Spleen (tissue), 11 donors: ENCODE measurements around the gene ZNF618. TPM values are rescaled to one million over a fixed set of nuclear protein-coding genes. Genes with fewer than 3 reads are reported as not detected.

Experiments used
- DNase-seq: peaks from one replicate; pipeline ENCODE4 v3.0.0-alpha.2; 2020
- H3K27ac ChIP-seq, 8 donors: fragments of 200-600 bp; sonication (generic) in 7 of 8; 1 replicate in 4 of 8; 2 replicates in 4 of 8; pipeline versions ENCODE4 v1.5.0 to v1.8.0; 2016 to 2021; ENCODE audit warnings: inconsistent platforms in 4 of 8, mild to moderate bottlenecking in 4 of 8, moderate library complexity in 1 of 8
- H3K27me3 ChIP-seq, 7 donors: fragments of 200-600 bp; sonication (generic) in 6 of 7; replicated peaks in 1 of 7; 1 replicate in 4 of 7; 2 replicates in 3 of 7; pipeline versions ENCODE4 v1.5.0 to v1.8.0; 2016 to 2021; ENCODE audit warnings: inconsistent platforms in 3 of 7, mild to moderate bottlenecking in 1 of 7
- H3K36me3 ChIP-seq, 6 donors: fragments of 200-600 bp; sonication (generic) in 5 of 6; 1 replicate in 4 of 6; 2 replicates in 2 of 6; pipeline versions ENCODE4 v1.5.0 to v1.8.0; 2016 to 2021; ENCODE audit warnings: inconsistent platforms in 2 of 6
- H3K4me1 ChIP-seq, 6 donors: fragments of 200-600 bp; sonication (generic) in 5 of 6; 1 replicate in 3 of 6; 2 replicates in 3 of 6; pipeline versions ENCODE4 v1.5.0 to v1.8.0; 2016 to 2021; ENCODE audit warnings: inconsistent platforms in 3 of 6
- H3K4me3 ChIP-seq, 8 donors: fragments of 200-600 bp; sonication (generic) in 7 of 8; 1 replicate in 4 of 8; 2 replicates in 4 of 8; pipeline versions ENCODE4 v1.5.0 to v1.8.0; 2016 to 2021; ENCODE audit warnings: inconsistent platforms in 4 of 8, mild to moderate bottlenecking in 4 of 8, moderate library complexity in 2 of 8
- H3K9me3 ChIP-seq, 8 donors: fragments of 200-600 bp; sonication (generic) in 7 of 8; 1 replicate in 4 of 8; 2 replicates in 4 of 8; pipeline versions ENCODE4 v1.5.0 to v1.8.0; 2016 to 2021; ENCODE audit warnings: inconsistent platforms in 4 of 8
- CTCF ChIP-seq, 11 experiments: fragments of 200-600 bp in 7 of 11; fragments of 450-650 bp in 4 of 11; sonication (generic) in 4 of 11; IDR thresholded peaks in 8 of 11; conservative IDR thresholded peaks in 3 of 11; 1 replicate in 7 of 11; 2 replicates in 4 of 11; pipeline versions ENCODE4 v1.4.0 to v1.8.0; 2016 to 2021; ENCODE audit warnings: antibody characterized with exemption in 11 of 11, inconsistent platforms in 4 of 11, mild to moderate bottlenecking in 1 of 11
- POLR2A ChIP-seq, 3 donors: fragments of 450-650 bp; IDR thresholded peaks; one replicate each; pipeline ENCODE4 v1.5.1; 2017; ENCODE audit warnings: antibody characterized with exemption in 3 of 3, mild to moderate bottlenecking in 1 of 3
- POLR2AphosphoS5 ChIP-seq, 3 donors: sonication (generic); formaldehyde crosslinking; IDR thresholded peaks; one replicate each; pipeline ENCODE4 v1.5.1; 2017; ENCODE audit warnings: antibody characterized with exemption in 3 of 3
- WGBS, 5 donors: extraction: QIAGEN DNeasy Blood & Tissue Kit in 3 of 5; methylation state at CpG; one replicate each; pipeline versions ENCODE4 v1.1.5 to v1.1.7; 2013 to 2018; 5-methylcytosine and 5-hydroxymethylcytosine counted together
- intact Hi-C: fragments of 100-400 bp; cut with DNase I; formaldehyde crosslinking; loops from one replicate; pipeline ENCODE4 v1.15.0; 2023; ENCODE audit warnings: low total_unique reads
- polyA plus RNA-seq, 3 donors: library from polyadenylated mRNA; stranded (reverse); fragments of 200-250 nt; gene quantifications; one replicate each; pipeline ENCODE4 v1.2.1, GENCODE V29; 2013
- total RNA-seq, 7 donors: library from RNA; depleted of rRNA in 3 of 7; stranded (reverse); fragments of >200 nt in 3 of 7; fragmentation: NEBNext Ultra II Directional in 4 of 7; extraction: Animal tissue kit (Norgen Biotek cat#: 25700) in 4 of 7; gene quantifications; one replicate each; pipeline versions ENCODE4 v1.1.0 to v1.2.1, GENCODE V29; 2016 to 2021
- donor health status: healthy with polysubstance abuse.
- donor health status: DM: no; HTN: no; CAD: no; lungs with moderate emphysema.
- donor health status: DM: no; HTN: no; CAD: no.
- donor health status: Bipolar disorder and iron deficiency.
- donor health status: healthy.
- donor health status: DM: no; HTN: no; CAD: no.
- donor health status: DM: yes; HTN: yes; CAD: no.

The ZNF618 gene
- total and polyA plus RNA-seq, 10 donors: 0.58 to 14.8 (median 8.4) TPM

GRCh38 chr9:113886466-113886865 is 10.4 kb downstream of the ZNF618 start:
- TF ChIP-seq POLR2A (IDR thresholded peaks at IDR 0.05): no peak
- no peak for TF ChIP-seq POLR2AphosphoS5 (IDR thresholded peaks at IDR 0.05)
- TF ChIP-seq CTCF (IDR thresholded peaks at IDR 0.05 in 8 of 11, conservative IDR thresholded peaks at IDR 0.05 in 3 of 11): no peak
- no peak for DNase-seq
- intact Hi-C loops: loop anchor here (10.0 kb wide), 1 partner anchor 108 kb away; no protein-coding TSS in a partner anchor
- Histone ChIP-seq H3K9me3 (peaks cover 0 to 16% (median 12%) of the 10 kb centered on the region in 8 donors), H3K36me3 (peaks cover 0 to 5% (median 0%) of the 10 kb centered on the region in 6 donors), H3K27me3 (no peaks in the 10 kb centered on the region), H3K4me1 (peaks cover 6 to 43% (median 28%) of the 10 kb centered on the region in 6 donors), H3K4me3 (peak overlapping the region in 7 of 8 donors; percentile 10 to 54 (median 17)), H3K27ac (peak overlapping the region; percentile 36 to 78 (median 63))
- 0 to 4% (median 0%) methylated on average over 1 of the region's 1 CpG for WGBS, 5 donors

GRCh38 chr9:113886933-113887332 is 10.8 kb downstream of the ZNF618 start:
- Histone ChIP-seq H3K4me1 (peaks cover 6 to 38% (median 28%) of the 10 kb centered on the region in 6 donors), H3K27me3 (no peaks in the 10 kb centered on the region), H3K36me3 (peaks cover 0 to 5% (median 0%) of the 10 kb centered on the region in 6 donors), H3K9me3 (peaks cover 0 to 17% (median 12%) of the 10 kb centered on the region in 8 donors), H3K27ac (peak overlapping the region in 7 of 8 donors; percentile 55 to 78 (median 64)), H3K4me3 (peak overlapping the region in 2 of 8 donors; percentile 34 to 54)
- TF ChIP-seq CTCF (IDR thresholded peaks at IDR 0.05 in 8 of 11, conservative IDR thresholded peaks at IDR 0.05 in 3 of 11): no peak
- TF ChIP-seq POLR2AphosphoS5 (IDR thresholded peaks at IDR 0.05): no peak
- TF ChIP-seq POLR2A (IDR thresholded peaks at IDR 0.05): no peak
- 20 to 32% (median 26%) methylated on average over 2 of the region's 2 CpGs for WGBS, 5 donors
- intact Hi-C loops: loop anchor here (10.0 kb wide), 1 partner anchor 108 kb away; no protein-coding TSS in a partner anchor
- no peak for DNase-seq

- H3K4me3 ChIP-seq: no peak overlapping the region
- no peaks in the 10 kb centered on the region for H3K27me3 ChIP-seq
- peaks cover 0 to 17% (median 12%) of the 10 kb centered on the region in 8 donors for H3K9me3 ChIP-seq
- TF ChIP-seq CTCF (IDR thresholded peaks at IDR 0.05 in 8 of 11, conservative IDR thresholded peaks at IDR 0.05 in 3 of 11) (no peak), POLR2A (IDR thresholded peaks at IDR 0.05) (no peak), POLR2AphosphoS5 (IDR thresholded peaks at IDR 0.05) (no peak)
- peaks cover 0 to 5% (median 0%) of the 10 kb centered on the region in 6 donors for H3K36me3 ChIP-seq
- H3K4me1 ChIP-seq: peaks cover 6 to 37% (median 28%) of the 10 kb centered on the region in 6 donors
- intact Hi-C loops: loop anchor here (10.0 kb wide), 1 partner anchor 107 kb away; no protein-coding TSS in a partner anchor
- 53 to 71% (median 66%) methylated on average over 5 of the region's 5 CpGs for WGBS, 5 donors
- peak overlapping the region in 7 of 8 donors; percentile 51 to 78 (median 64) for H3K27ac ChIP-seq
- no peak for DNase-seq
These were observed 11.3 kb downstream of the ZNF618 start for GRCh38 chr9:113887436-113887835.

GRCh38 chr9:113888336-113888735 is 12.2 kb downstream of the ZNF618 start:
- intact Hi-C loops: loop anchor here (10.0 kb wide), 1 partner anchor 106 kb away; no protein-coding TSS in a partner anchor
- peaks cover 0 to 17% (median 12%) of the 10 kb centered on the region in 8 donors for H3K9me3 ChIP-seq
- no peak for DNase-seq
- peaks cover 6 to 37% (median 28%) of the 10 kb centered on the region in 6 donors for H3K4me1 ChIP-seq
- no peaks in the 10 kb centered on the region for H3K27me3 ChIP-seq
- peaks cover 0 to 5% (median 0%) of the 10 kb centered on the region in 6 donors for H3K36me3 ChIP-seq
- no peak overlapping the region for H3K4me3 ChIP-seq
- H3K27ac ChIP-seq: peak overlapping the region in 5 of 8 donors; percentile 61 to 78 (median 68)
- 82 to 98% (median 90%) methylated on average over 6 to 8 of the region's 8 CpGs for WGBS, 5 donors
- TF ChIP-seq POLR2AphosphoS5 (IDR thresholded peaks at IDR 0.05) (no peak), CTCF (IDR thresholded peaks at IDR 0.05 in 8 of 11, conservative IDR thresholded peaks at IDR 0.05 in 3 of 11) (no peak), POLR2A (IDR thresholded peaks at IDR 0.05) (no peak)
